ENCODE measurements around the gene TNS3.

DNA sequence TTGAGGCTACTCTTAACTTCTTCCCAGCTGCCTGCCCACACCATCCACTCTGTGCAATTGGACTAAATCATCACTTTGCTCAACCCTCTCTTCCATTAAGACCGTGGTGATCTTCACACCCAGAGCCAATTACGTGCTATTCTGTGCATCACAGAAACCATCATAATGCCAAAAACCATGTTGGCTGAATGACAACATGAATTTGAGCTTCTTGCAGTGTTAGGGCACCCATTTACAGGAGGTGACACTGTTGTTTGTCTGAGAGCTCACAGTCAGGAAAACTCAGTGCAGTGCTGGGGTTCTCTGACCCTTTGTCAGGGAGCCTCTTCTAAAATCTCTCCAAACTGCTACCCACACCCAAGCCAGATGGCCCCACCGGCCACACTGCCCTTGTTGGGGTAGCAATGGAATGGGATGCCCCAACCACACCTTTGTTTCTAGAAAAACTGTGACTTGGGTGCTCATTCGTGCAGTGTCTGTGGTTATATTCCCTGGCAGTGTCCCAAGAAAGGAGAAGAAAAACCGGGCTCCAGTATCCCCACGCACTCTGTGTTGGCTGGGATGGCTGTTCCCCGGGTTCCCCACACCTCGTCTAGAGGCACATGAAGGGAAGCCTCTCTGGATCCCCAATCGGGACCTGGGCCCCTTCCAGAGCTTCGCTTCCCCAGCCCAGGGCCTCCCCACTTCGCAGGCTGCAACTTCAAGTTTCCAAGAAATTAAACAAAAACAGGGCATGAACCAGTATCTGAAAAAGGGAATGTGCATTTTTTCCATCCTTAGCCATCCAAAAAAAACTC lies 2.0 kb upstream of the TNS3 start:
- TF ChIP-seq EP300 (IDR thresholded peaks at IDR 0.05; ENCODE audit: borderline replicate concordance in 1 of 2, low read depth in 1 of 2, low read length in 1 of 2) (no peak), RCOR1 (IDR thresholded peaks at IDR 0.05; ENCODE audit: low read length) (no peak), GABPA (IDR thresholded peaks at IDR 0.05; ENCODE audit: low read depth) (no peak), USF2 (IDR thresholded peaks at IDR 0.05; ENCODE audit: borderline replicate concordance, low read depth, low read length) (no peak), RFX5 (IDR thresholded peaks at IDR 0.05; ENCODE audit: low read length) (no peak), NFIC (IDR thresholded peaks at IDR 0.05; ENCODE audit: borderline replicate concordance) (0 out of 2 replicates have a peak, but pooled peaks have one; percentile 5)
- TF ChIP-seq, protein P1, sequence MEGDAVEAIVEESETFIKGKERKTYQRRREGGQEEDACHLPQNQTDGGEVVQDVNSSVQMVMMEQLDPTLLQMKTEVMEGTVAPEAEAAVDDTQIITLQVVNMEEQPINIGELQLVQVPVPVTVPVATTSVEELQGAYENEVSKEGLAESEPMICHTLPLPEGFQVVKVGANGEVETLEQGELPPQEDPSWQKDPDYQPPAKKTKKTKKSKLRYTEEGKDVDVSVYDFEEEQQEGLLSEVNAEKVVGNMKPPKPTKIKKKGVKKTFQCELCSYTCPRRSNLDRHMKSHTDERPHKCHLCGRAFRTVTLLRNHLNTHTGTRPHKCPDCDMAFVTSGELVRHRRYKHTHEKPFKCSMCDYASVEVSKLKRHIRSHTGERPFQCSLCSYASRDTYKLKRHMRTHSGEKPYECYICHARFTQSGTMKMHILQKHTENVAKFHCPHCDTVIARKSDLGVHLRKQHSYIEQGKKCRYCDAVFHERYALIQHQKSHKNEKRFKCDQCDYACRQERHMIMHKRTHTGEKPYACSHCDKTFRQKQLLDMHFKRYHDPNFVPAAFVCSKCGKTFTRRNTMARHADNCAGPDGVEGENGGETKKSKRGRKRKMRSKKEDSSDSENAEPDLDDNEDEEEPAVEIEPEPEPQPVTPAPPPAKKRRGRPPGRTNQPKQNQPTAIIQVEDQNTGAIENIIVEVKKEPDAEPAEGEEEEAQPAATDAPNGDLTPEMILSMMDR (IDR thresholded peaks at IDR 0.05), result no peak

All from SK-N-SH (cell line).